22Rv1 (cell line): ENCODE results near the gene PIH1D1.

Source experiments
- ZFX ChIP-seq: fragments of 450-650 bp; IDR thresholded peaks from 2 replicates; pipeline ENCODE4 v1.6.1; 2017; ENCODE audit warnings: antibody characterized with exemption, borderline replicate concordance
- TF ChIP-seq, protein P1 (sequence below): fragments of 450-650 bp; IDR thresholded peaks from 2 replicates; pipeline ENCODE4 v1.5.1; 2017; ENCODE audit warnings: mild to moderate bottlenecking

- TF ChIP-seq, protein P1, sequence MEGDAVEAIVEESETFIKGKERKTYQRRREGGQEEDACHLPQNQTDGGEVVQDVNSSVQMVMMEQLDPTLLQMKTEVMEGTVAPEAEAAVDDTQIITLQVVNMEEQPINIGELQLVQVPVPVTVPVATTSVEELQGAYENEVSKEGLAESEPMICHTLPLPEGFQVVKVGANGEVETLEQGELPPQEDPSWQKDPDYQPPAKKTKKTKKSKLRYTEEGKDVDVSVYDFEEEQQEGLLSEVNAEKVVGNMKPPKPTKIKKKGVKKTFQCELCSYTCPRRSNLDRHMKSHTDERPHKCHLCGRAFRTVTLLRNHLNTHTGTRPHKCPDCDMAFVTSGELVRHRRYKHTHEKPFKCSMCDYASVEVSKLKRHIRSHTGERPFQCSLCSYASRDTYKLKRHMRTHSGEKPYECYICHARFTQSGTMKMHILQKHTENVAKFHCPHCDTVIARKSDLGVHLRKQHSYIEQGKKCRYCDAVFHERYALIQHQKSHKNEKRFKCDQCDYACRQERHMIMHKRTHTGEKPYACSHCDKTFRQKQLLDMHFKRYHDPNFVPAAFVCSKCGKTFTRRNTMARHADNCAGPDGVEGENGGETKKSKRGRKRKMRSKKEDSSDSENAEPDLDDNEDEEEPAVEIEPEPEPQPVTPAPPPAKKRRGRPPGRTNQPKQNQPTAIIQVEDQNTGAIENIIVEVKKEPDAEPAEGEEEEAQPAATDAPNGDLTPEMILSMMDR: no peak
- TF ChIP-seq ZFX: no peak
Observed at GRCh38 chr19:49486710-49487276, 35.2 kb upstream of the PIH1D1 start.
